CD4-positive, alpha-beta T cell (primary cell): ENCODE measurements around the gene SERPIND1. TPM values are rescaled to one million over a fixed set of nuclear protein-coding genes. Genes with fewer than 3 reads are reported as not detected.

ENCODE experiments used
- ATAC-seq: fragments of 200-7000 bp; cut with Tn5 transposase; one replicate; pipeline ENCODE4 v1.10.0; 2022; ENCODE audit warnings: mild to moderate bottlenecking; ENCODE audit not compliant: poor library complexity
- CTCF ChIA-PET: fragments of 350-600 bp; sonication (Branson Sonifier 250); formaldehyde crosslinking; loops from one replicate; lab custom pipeline; 2021; ENCODE audit warnings: antibody characterized with exemption, inconsistent platforms; lab: Charles Lee
- POLR2A ChIA-PET: fragments of 350-600 bp; sonication (Branson Sonifier 250); formaldehyde crosslinking; loops from one replicate; lab custom pipeline; 2021; ENCODE audit warnings: antibody characterized with exemption, inconsistent platforms; lab: Charles Lee
- DNase-seq, 14 experiments: peaks; one replicate each; pipeline ENCODE4 v3.0.0-alpha.2; 2013 to 2020; ENCODE audit warnings: mixed read lengths in 2 of 14
- H3K27ac ChIP-seq, 2 donors: one replicate each; pipeline versions ENCODE4 v1.5.1 to v1.7.0; 2013; ENCODE audit warnings: low read length in 2 of 2, low read depth in 1 of 2, mild to moderate bottlenecking in 1 of 2
- H3K27me3 ChIP-seq, 2 experiments: 1 replicate in 1 of 2; 2 replicates in 1 of 2; pipeline versions ENCODE4 v1.6.1 to v1.7.0; 2013; ENCODE audit warnings: low read length in 2 of 2, control low read depth in 1 of 2, mild to moderate bottlenecking in 1 of 2, moderate library complexity in 1 of 2; ENCODE audit not compliant: insufficient read depth in 2 of 2, control insufficient read depth in 1 of 2
- H3K36me3 ChIP-seq: one replicate; pipeline ENCODE4 v1.6.1; 2013; ENCODE audit warnings: low read length, control low read depth; ENCODE audit not compliant: insufficient read depth
- H3K4me1 ChIP-seq: one replicate; pipeline ENCODE4 v1.6.1; 2013; ENCODE audit warnings: low read length, control low read depth; ENCODE audit not compliant: insufficient read depth
- H3K4me3 ChIP-seq: one replicate; pipeline ENCODE4 v1.5.1; 2013; ENCODE audit warnings: mild to moderate bottlenecking, low read length, moderate library complexity
- H3K9me3 ChIP-seq, 2 experiments: 1 replicate in 1 of 2; 2 replicates in 1 of 2; pipeline versions ENCODE4 v1.6.1 to v1.7.0; 2013; ENCODE audit warnings: low read length in 2 of 2, mild to moderate bottlenecking in 2 of 2, control low read depth in 1 of 2, moderate library complexity in 1 of 2; ENCODE audit not compliant: control insufficient read depth in 1 of 2, insufficient read depth in 1 of 2
- H3K27ac Mint-ChIP-seq: one replicate; pipeline ENCODE4 v1.8.0; 2020; ENCODE audit warnings: mixed read lengths
- H3K27me3 Mint-ChIP-seq: one replicate; pipeline ENCODE4 v1.8.0; 2021; ENCODE audit warnings: mixed read lengths
- H3K36me3 Mint-ChIP-seq: one replicate; pipeline ENCODE4 v1.8.0; 2021; ENCODE audit warnings: low read depth, mixed read lengths
- H3K4me1 Mint-ChIP-seq: one replicate; pipeline ENCODE4 v1.8.0; 2021; ENCODE audit warnings: low read depth, mixed read lengths
- H3K4me3 Mint-ChIP-seq: one replicate; pipeline ENCODE4 v1.8.0; 2020; ENCODE audit warnings: mild to moderate bottlenecking, mixed read lengths
- H3K9me3 Mint-ChIP-seq: one replicate; pipeline ENCODE4 v1.8.0; 2020; ENCODE audit warnings: mixed read lengths
- CTCF ChIP-seq: fragments of 200-600 bp; IDR thresholded peaks from one replicate; pipeline ENCODE4 v1.8.0; 2022; ENCODE audit warnings: antibody characterized with exemption, mild to moderate bottlenecking
- intact Hi-C, 2 experiments: fragments of 100-400 bp; cut with DNase I in 1 of 2; cut with micrococcal nuclease in 1 of 2; formaldehyde crosslinking; loops; one replicate each; pipeline versions ENCODE4 v1.15.1 to v1.9.0; 2023 to 2025; cut with DNase I, micrococcal nuclease
- total RNA-seq, 174 experiments: library from RNA in 2 of 174; stranded (reverse) in 2 of 174; gene quantifications; one replicate each; pipeline ENCODE4 v1.2.3 and lab custom pipeline; 2021 to 2026

Gene SERPIND1
- total RNA-seq, 2 experiments from 2014 or later, result not detected

- CTCF ChIA-PET, result no interaction called here
- Histone ChIP-seq H3K27me3 (no peaks in the 10 kb centered on the region), H3K27ac (no peak overlapping the region), H3K4me3 (no peak overlapping the region), H3K36me3 (peaks cover 71% of the 10 kb centered on the region), H3K4me1 (no peaks in the 10 kb centered on the region), H3K9me3 (no peaks in the 10 kb centered on the region)
- H3K9me3 Mint-ChIP-seq, result no peaks in the 10 kb centered on the region
- TF ChIP-seq CTCF, result no peak
- no peak overlapping the region for H3K27ac Mint-ChIP-seq
- no peak overlapping the region for H3K4me3 Mint-ChIP-seq
- H3K4me1 Mint-ChIP-seq, result no peaks in the 10 kb centered on the region
- intact Hi-C loops, result loop anchor here in 1 of 2 experiments (5.0 kb wide), 1 partner anchor 587 kb away; no protein-coding TSS in a partner anchor
- peaks cover 75% of the 10 kb centered on the region for H3K36me3 Mint-ChIP-seq
- ATAC-seq (no peak), DNase-seq (no peak)
- POLR2A ChIA-PET, result no interaction called here
- H3K27me3 Mint-ChIP-seq, result no peaks in the 10 kb centered on the region
Observed at GRCh38 chr22:20744456-20744855, 29.5 kb upstream of the SERPIND1 start.

GRCh38 chr22:20745119-20745518 lies 28.8 kb upstream of the SERPIND1 start:
- CTCF ChIA-PET, result no interaction called here

GRCh38 chr22:20746431-20747189 lies 27.3 kb upstream of the SERPIND1 start:
- H3K27me3 ChIP-seq, result no peaks in the 10 kb centered on the region
- H3K27ac ChIP-seq, result no peak overlapping the region
- intact Hi-C loops, result no loop called here
- no peak overlapping the region for H3K4me3 Mint-ChIP-seq
- TF ChIP-seq CTCF, result no peak
- H3K4me1 Mint-ChIP-seq, result no peaks in the 10 kb centered on the region
- no peaks in the 10 kb centered on the region for H3K4me1 ChIP-seq
- H3K27ac Mint-ChIP-seq, result no peak overlapping the region
- no peaks in the 10 kb centered on the region for H3K9me3 ChIP-seq
- no peaks in the 10 kb centered on the region for H3K9me3 Mint-ChIP-seq
- H3K27me3 Mint-ChIP-seq, result no peaks in the 10 kb centered on the region
- peaks cover 79% of the 10 kb centered on the region for H3K36me3 Mint-ChIP-seq
- CTCF ChIA-PET, result interaction anchor here (1.2 kb wide), 1 partner anchor 37 kb away, joined by 3 read pairs; no protein-coding TSS in a partner anchor
- H3K4me3 ChIP-seq, result no peak overlapping the region
- ATAC-seq, result no peak
- POLR2A ChIA-PET, result no interaction called here
- no peak for DNase-seq
- H3K36me3 ChIP-seq, result peaks cover 84% of the 10 kb centered on the region

More at GRCh38 chr22:20745119-20745518, 28.8 kb upstream of the SERPIND1 start:
- ATAC-seq (no peak), DNase-seq (no peak)
- peaks cover 78% of the 10 kb centered on the region for H3K36me3 ChIP-seq
- POLR2A ChIA-PET, result no interaction called here
- Mint-ChIP-seq H3K4me3 (no peak overlapping the region), H3K4me1 (no peaks in the 10 kb centered on the region), H3K36me3 (peaks cover 79% of the 10 kb centered on the region), H3K27me3 (no peaks in the 10 kb centered on the region), H3K27ac (no peak overlapping the region), H3K9me3 (no peaks in the 10 kb centered on the region)
- H3K9me3 ChIP-seq, result no peaks in the 10 kb centered on the region
- intact Hi-C loops, result no loop called here
- H3K4me3 ChIP-seq, result no peak overlapping the region
- no peaks in the 10 kb centered on the region for H3K4me1 ChIP-seq
- TF ChIP-seq CTCF, result no peak
- H3K27me3 ChIP-seq, result no peaks in the 10 kb centered on the region
- no peak overlapping the region for H3K27ac ChIP-seq
